ENCODE data around the gene WDR53.
"Not testable (repeated sequence)": the region's sequence is repeated elsewhere in the genome, so short reads cannot be mapped to it uniquely, and the experiment has no call there.

Gene WDR53

DNA sequence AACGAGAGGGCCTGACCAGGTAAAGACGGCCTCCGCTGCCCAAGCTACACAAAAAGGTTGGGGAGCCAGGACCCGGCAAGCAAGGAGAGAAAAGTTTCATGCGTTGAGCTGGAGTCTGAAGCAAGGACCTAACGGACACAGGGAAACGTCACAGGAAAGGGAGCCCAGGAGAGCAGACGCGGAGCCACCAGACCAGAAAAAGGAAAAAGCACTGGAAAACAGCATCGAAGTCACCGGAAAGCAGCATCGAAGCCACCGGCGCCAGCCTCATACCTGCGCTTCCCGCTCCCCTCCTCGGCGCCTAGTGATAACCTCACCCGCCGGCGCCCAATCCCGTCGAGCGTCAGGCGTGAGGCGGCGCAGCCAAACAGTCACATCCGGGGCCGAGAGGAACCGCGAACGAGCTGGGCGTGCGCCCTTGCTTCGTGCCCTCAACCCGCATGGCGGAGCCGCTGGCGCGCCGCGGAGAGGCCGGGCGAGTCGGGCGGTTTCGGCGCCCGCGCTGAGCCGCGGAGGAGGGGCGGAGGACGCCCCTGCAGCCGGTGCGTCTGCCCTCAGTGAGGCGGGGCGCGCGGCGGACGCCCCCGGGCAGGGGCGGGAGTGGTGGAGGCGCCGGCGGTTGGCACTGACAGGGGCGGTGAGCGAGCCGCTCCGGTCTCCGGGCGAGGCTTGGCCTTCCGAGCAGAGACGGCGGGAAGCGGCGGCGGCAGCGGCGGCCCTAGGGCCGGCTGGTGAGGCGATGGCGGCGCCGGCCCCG lies at the start of gene WDR53, which contains the start of gene FBXO45:
TSS of gene WDR53 (minus strand) at position 309 of the 757 bp plus-strand sequence. CDS start 7,079 bp downstream, outside the sequence.
TSS of gene FBXO45 (plus strand) at position 415 of the 757 bp plus-strand sequence. CDS start at position 740, 325 bp downstream.
- peak; percentile 65 to 97 (median 90) for DNase-seq

- no peak for DNase-seq
These were observed 48.9 kb upstream of the WDR53 start for GRCh38 chr3:196617256-196617655.

DNA sequence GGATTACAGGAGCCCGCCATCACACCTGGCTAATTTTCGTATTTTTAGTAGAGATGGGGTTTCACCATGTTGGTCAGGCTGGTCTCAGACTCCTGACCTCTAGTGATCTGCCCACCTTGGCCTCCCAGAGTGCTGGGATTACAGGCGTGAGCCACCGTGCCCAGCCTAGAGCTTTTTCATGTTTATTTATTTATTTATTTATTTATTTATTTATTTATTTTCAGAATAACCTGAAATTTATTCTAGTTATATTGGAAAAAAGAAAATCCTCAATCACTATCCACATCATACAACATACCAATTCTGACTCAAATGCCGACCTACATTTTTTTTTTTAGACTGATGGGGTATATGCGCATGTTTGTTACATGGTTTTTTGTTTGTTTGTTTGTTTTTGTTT lies 46.9 kb upstream of the WDR53 start:
- not testable (repeated sequence) for DNase-seq

- DNase-seq: no peak
These were observed 43.6 kb upstream of the WDR53 start for GRCh38 chr3:196611761-196612483.

DNA sequence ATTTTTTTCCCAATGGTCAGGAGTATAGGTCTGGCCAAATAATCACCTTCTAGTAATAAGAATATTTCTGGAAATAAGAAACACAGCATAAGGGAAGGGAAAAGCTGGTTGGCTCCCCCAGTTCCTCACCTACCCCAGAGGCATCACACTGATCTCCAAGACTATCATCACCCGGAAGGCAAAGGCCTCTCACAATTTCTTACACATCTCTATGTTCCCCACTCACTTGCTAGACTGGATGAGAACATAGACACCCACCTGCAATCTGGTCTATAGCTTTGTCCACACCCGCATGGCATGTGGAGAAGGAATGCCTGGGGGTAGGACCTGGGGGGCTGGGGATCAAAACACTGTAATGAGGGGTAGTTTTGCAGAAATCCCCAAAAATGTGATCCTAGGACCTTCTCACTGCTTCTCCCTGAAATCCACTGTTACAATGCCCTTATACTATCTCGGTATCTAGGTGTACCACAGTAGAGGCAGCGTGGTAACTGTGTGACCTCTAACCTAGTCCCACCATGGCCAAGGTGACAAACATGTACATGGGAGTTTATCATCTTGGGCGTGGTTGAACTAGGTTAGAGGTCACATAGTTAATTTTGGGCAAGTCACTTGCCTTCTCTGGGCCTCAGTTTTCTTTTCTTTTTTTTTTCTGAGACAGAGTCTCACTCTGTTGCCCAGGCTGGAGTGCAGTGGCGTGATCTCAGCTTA lies 41.6 kb upstream of the WDR53 start:
- DNase-seq: no peak

GRCh38 chr3:196609343-196609775 lies 41.0 kb upstream of the WDR53 start:
- DNase-seq: peak; percentile 18 to 89 (median 68)

DNA sequence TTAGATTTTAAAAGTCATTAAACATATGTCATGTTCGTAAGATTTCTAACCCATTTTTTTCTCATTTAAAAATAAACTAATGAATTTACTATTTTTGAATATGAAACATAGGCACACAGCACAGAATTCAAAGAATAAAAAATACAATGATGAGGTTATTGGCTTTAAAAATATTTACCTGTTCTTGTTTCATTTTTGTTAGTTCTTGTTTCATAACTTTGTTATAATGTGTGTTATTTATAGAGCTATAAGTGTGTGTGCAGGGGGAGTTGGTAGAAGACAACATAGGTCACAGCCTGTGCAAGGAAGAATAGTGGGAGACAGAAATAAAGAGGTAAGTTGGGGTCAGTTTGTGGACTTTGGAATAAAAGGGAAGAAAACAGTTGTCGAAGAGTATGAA lies 40.3 kb upstream of the WDR53 start:
- DNase-seq: no peak

DNA sequence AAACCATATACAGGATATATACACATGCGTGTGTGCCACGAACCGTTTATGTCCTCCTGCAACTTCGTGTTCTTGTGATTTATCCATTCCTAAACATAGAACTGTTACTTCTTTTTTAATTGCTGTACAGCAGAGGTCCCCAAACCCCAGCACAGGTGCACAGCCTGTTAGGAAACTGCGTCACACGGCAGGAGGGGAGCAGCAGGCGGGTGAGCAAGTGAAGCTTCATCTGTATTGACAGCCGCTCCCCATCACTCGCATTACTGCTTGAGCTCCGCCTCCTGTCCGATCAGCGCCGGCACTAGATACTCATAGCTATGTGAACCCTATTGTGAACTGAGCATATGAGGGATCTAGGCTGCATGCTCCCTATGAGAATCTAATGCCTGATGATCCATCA lies 36.2 kb upstream of the WDR53 start:
- no peak for DNase-seq

DNA sequence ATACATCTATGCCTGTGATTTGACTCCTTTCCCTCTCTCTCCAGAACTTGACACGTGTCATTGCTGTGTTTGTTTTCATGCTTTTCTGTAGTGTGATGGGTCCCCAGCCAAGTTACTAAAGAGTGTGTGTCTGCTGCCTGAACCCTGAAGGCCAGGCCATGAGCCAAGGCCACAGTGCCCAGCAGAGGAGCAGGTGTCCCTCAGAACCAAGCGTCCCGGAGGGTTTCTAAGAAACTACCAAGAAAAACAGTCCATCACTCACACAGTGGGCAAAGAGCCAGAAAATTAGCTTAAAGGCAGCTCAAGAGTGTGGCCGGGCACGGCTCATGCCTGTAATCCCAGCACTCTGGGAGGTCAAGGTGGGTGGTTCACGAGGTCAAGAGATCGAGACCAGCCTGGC lies 35.3 kb upstream of the WDR53 start:
- DNase-seq: no peak

- DNase-seq: no peak
These were observed 34.3 kb upstream of the WDR53 start for GRCh38 chr3:196602673-196603072.

GRCh38 chr3:196600359-196600758 lies 32.0 kb upstream of the WDR53 start:
- no peak for DNase-seq

GRCh38 chr3:196599734-196600128 lies 31.4 kb upstream of the WDR53 start:
- no peak for DNase-seq

DNA sequence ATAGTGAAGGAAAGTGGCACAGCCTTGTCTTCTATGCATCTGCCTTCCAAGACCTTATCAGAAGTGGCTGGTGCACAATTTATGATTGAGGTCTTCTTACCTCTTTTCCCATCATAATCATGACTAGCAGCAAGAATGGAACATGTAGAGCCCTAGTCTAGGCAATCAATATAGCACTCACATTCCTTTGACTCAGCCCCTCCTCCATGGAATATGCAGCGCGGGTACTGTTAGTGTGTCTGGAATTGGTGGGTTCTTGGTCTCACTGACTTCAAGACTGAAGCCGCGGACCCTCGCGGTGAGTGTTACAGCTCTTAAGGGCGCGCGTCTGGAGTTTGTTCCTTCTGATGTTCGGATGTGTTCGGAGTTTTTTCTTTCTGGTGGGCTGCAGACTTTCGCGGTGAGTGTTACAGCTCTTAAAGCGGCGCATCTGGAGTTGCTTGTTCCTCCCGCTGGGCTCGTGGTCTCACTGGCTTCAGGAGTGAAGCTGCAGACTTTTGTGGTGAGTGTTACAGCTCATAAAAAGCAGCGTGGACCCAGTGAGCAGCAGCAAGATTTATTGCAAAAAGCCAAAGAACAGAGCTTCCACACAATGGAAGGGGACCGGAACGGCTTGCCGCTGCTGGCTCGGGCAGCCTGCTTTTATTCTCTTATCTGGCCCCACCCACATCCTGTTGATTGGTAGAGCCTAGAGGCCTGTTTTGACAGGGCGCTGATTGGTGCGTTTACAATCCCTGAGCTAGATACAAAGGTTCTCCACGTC lies 29.8 kb upstream of the WDR53 start:
- DNase-seq: not testable (repeated sequence)

- DNase-seq: no peak
These were observed 28.0 kb upstream of the WDR53 start for GRCh38 chr3:196596355-196596754.

- no peak for DNase-seq
These were observed 21.9 kb upstream of the WDR53 start for GRCh38 chr3:196590279-196590678.

- DNase-seq: no peak
These were observed 16.8 kb upstream of the WDR53 start for GRCh38 chr3:196585044-196585757.

DNA sequence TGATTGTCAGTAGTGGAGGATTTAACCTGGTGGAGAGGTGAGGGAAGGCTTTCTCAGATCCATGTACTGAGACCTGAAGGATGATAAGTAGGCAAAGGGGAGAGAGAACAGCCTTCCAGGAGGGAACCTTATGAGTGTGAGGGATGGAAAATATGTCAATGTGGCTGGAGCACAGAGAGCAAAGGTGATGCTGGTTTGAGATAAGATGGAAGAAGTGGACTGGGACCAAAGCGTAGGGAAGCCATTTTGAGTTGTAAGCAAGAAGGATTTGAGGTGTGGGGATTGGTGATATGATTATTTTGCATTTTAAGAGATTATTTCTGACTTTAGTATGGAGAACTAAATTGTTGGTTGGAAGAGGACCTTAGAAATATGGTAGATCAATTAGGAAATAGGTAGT lies 4.0 kb upstream of the WDR53 start:
- no peak for DNase-seq

DNA sequence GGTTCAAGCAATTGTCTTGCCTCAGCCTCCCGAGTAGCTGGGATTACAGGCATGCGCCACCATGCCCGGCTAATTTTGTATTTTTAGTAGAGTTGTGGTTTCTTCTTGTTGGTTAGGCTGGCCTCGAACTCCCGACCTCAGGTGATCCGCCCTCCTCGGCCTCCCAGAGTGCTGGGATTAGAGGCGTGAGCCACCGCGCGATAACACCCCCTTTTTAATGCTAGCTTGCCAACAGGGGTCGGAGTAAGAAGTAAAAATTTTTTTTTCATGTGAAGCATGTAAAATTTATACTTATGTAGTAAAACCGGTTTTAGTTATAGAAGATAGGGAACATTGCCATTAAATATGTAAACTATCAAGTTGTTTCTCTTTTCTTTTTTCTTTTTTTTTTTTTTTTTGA lies 2.0 kb upstream of the WDR53 start:
- not testable (repeated sequence) for DNase-seq

DNA sequence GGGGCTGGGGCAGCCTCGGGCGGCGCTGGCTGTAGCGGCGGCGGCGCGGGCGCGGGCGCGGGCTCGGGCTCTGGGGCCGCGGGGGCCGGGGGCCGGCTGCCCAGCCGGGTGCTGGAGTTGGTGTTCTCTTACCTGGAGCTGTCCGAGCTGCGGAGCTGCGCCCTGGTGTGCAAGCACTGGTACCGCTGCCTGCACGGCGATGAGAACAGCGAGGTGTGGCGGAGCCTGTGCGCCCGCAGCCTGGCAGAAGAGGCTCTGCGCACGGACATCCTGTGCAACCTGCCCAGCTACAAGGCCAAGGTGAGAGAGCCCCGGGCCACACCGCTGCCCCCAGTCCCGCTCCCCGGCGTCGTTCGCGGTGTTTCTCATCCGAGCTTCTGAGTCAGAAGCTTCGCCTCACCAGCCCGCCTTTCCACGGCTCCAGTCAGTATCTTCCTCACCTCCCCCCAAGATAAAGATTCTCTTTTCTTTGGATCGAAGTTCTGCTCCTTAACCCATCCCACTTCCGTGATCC lies 706 bp upstream of the WDR53 start:
- peak in 26 of 51 donors; percentile 11 to 61 (median 31) for DNase-seq

GRCh38 chr3:196563721-196564225 lies 4.6 kb downstream of the WDR53 start:
- DNase-seq: no peak
